Activated CD8-positive, alpha-beta memory T cell treated with anti-CD3 and anti-CD28 coated beads, Interleukin-2, amount 50 U/mL, for 1 hour (primary cell): ENCODE data around the gene CHAMP1.
"Not testable (repeated sequence)": the region's sequence is repeated elsewhere in the genome, so short reads cannot be mapped to it uniquely, and the experiment has no call there.

Experiments used
- DNase-seq: peaks from one replicate; pipeline ENCODE4 v3.0.0-alpha.2; 2020; ENCODE audit errors: extremely low read depth

Gene CHAMP1

DNA sequence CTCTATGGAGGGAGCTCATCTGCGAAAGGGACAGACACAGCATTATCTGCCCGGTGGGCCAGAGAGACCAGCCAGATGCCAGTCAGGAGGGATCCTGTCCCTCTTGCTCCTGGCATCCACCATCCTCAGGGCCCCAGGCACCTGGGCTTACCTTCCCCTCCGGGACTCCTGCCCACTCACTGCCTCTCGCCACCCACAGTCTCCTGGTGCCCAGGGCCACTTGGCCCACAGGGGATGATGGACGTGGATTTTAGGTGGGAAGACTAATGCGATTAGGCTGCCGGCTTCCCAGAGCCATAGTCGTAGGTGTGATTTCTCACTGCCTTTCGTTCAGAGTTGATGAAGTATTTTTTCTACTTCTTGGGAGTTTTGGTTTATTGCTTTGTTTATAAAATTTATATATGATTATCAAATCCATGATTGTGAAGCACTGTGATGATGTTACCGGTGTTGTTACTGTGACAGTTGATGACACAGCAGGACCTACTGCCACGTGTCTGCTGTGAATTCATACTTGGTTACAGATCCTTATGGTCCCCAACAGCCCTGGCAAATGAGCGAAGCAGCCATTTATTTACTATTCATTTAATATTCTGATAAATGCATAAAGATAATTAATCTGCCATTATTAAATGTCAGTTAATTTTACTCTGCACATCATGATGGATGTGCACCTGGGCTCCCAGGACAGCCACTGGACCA, 14.5 kb upstream of the CHAMP1 start:
- no peak for DNase-seq

- DNase-seq: no peak
Observed at GRCh38 chr13:114303700-114304327, 10.5 kb upstream of the CHAMP1 start.

DNA sequence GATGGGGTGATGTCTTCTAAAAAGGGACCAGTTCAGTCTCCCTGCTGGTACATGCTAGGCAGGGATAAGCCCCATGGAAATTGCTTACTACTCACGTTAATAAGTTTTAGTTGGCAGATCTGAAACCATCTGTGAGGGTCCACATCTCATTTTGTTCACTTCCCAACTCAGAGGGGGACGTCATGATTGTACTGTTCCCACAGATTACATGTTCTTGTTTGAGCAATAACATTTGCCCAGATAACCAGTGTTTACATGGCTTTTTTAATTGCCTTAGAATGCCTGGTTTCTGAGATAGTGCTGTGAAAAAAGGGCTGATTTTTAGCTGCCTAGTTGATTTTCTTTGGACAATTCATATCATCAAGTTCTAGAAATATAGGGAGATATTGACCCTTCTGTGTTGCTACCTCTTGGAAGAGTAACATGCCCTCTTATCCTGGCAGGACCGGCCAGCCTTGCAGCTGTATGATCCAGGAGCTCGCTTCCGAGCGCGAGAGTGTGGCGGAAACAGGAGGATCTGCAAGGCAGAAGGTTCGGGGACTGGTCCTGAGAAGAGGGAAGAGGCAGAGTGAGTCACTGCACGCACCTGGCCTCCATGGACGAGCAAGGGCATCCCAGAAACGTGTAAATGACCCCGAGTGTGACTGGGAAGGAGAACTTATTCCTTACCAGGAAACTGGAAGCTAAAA, 9.8 kb upstream of the CHAMP1 start:
- DNase-seq: no peak

DNA sequence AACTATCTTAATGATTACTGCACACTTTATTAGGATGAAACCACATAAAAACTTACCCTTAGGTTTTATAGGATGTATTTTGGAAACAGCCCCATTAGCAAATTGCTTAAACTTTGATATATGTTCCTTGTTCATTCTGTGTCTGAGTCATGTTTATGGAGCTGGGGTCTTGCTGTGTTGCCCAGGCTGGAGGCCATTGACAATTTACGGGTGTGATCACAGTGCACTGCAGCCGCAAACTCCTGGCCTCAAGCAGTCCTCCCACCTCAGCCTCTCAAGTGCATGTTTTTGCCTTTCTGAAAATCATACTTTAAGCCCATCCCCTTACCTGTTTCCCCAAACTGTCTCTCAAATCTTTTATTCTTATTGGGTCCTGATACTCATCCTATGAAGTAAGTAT, 5.2 kb upstream of the CHAMP1 start:
- no peak for DNase-seq

DNA sequence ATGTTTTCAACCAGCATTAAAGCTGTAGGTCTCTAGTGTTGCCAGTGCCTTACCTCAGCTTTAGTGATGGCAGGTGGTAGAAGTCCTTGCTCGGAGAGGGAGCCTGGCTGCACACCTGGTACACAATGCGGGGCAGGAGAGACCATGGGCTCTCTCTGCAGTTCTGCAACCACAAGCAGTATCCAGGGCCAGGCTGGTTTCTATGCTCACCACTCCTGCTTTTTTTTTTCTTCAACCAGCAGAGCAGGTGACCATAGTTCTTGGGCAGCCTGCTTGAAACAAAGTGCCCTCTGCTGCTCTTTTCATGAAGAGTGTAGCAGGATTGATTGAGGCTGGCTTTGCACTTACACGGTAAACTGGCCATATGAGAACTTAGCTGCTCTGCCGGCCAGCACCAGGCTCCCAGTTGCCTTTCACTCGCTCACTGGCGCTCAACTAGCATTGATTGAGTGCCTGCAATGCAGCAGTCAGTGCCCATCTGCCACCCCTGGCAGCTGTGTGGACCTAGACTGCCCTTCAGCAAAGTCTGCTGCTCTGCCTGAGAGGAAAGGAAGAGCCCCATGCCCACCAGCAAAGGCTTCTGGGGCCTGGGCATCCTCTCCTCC, 4.4 kb upstream of the CHAMP1 start:
- DNase-seq: no peak

- DNase-seq: no peak
Observed at GRCh38 chr13:114310956-114311355, 3.3 kb upstream of the CHAMP1 start.

- no peak for DNase-seq
Observed at GRCh38 chr13:114311387-114311786, 2.9 kb upstream of the CHAMP1 start.

- no peak for DNase-seq
Observed at GRCh38 chr13:114311908-114312307, 2.4 kb upstream of the CHAMP1 start.

- no peak for DNase-seq
Observed at GRCh38 chr13:114313061-114313860, 1.0 kb upstream of the CHAMP1 start.

DNA sequence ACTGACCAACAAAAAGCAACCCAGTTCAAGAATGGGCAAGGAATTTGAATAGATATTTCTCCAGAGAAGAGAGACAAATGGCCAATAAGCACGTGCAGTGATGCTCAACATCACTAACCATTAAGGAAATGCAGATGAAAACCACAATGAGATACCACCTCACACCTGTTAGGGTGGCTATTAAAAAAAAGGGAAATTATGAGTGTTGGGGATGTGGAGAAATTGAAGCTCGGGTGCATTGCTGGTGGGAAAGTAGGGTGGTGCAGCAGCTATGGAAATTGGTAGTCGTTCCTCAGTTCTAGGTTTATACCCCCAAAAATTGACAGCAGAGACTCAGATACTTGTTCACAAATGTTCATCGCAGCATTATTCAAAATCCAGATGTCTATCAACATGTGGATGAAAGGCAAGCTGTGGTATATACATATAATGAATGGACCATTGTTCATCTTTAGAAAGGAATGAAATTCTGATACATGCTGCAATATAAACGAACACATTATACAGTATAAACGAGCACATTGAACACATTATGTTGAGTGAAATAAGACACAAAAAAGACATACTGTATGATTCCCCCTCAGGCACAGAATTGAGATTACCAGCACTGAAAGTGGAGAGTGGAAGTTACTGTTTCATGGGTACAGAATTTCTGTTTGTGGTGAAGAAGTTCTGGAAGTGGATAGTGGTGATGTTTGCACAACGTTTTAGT, 927 bp downstream of the CHAMP1 start:
- DNase-seq: no peak

- DNase-seq: no peak
Observed at GRCh38 chr13:114318624-114319023, 4.3 kb downstream of the CHAMP1 start.

GRCh38 chr13:114319441-114319913, 5.2 kb downstream of the CHAMP1 start:
- no peak for DNase-seq

DNA sequence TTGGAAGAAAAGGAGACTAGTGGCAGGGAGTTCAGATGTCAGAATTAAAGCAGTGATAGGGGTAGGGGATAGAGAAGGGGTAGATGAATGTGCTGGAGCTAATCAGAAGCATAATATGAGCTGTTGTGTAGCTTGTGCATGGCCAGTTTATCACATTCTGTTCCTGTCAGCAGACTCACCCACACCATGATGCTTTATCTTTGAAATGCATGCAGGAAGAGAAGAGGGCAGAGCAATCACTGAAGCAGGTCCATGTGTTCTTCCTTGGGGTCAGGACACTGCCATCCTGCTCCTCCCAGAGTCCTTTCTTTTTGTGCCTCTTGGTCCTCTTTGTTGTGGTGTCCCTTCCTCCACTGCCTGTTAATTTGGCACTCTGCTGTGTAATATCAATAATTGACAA, 5.8 kb downstream of the CHAMP1 start:
- no peak for DNase-seq

DNA sequence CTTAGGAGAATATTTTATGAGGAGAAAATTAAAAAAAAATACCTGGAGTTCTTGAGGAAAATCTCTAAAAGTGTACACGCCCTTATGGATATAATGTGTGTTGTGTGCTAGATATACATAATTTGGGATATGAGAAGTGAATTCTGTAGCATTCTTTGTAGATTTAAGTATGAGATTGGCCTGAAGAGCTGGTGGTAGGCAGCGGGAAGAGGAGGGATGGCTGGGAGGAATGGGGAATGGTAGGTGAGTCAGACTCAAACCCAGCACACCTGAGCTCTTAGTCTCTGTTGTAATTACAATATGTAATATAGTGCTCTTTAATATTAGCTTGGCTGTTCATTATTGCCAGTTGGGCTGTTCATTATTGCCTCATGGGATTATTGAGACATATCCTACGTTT, 7.0 kb downstream of the CHAMP1 start:
- no peak for DNase-seq

GRCh38 chr13:114323349-114323748, 9.0 kb downstream of the CHAMP1 start:
- DNase-seq: no peak

GRCh38 chr13:114324334-114324733, 10.0 kb downstream of the CHAMP1 start:
- DNase-seq: no peak

GRCh38 chr13:114325729-114326128, 11.4 kb downstream of the CHAMP1 start:
- DNase-seq: no peak

DNA sequence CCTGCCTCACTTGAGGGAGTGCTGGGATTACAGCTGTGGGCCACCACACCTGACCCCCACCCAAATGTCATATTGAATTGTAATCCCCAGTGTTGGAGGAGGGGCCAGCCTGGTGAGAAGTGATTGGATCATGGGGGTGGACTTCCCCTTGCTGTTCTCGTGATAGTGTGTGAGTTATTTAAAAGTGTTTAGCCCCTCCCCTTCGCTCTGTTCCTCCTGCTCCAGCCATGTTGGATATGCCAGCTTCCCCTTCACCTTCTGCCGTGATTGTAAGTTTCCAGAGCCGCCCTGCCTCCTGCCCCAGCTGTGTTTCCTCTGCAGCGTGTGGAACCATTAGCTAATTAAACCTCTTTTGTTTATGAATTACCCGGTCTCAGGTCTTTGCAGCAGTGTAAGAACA, 13.7 kb downstream of the CHAMP1 start:
- DNase-seq: no peak

GRCh38 chr13:114328595-114328994, 14.3 kb downstream of the CHAMP1 start:
- no peak for DNase-seq

DNA sequence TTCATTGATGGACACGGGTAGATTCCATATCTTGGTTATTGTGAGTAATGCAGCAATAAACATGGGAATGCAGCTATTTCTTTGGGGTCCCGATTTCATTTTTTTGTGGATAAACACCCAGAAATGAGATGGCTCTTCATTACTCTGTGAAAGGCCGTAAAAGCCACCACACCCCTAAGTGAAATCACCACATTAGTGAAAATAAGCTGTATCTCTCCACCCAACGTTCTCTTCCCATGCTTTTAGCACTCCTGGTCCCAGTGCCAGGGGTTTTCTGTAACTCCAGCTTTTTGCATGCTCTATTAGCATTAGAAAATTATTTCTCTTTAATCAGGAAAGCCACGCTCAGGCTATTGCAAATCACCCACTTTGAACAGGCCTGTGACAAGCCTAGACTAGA, 15.8 kb downstream of the CHAMP1 start:
- no peak for DNase-seq

- DNase-seq: not testable (repeated sequence)
Observed at GRCh38 chr13:114333881-114334280, 19.6 kb downstream of the CHAMP1 start.
